ENCODE results near the gene FAM168A. TPM values are rescaled to one million over a fixed set of nuclear protein-coding genes. Genes with fewer than 3 reads are reported as not detected.

FAM168A gene
- total and polyA plus RNA-seq, 4 donors, result 4.8 to 14.6 (median 9.1) TPM

DNA sequence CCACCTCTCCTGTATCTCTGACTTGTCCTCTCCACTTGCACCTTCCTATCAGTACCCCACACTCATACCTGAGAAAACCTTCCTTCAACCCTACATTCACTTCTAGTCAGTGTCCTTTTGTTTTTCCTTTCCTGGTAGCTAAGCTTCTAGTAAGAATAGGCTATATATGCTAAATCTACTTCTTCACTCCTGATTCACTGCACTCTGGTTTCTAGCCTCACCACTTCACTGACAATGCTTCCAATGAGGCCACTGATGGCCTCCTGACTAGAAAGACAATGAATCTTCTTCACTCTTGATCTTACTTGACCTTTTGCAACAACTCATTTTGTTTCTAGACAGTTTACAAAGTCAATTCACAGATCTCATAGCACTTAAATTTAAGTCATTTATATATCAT, 169.7 kb downstream of the FAM168A start:
- Histone ChIP-seq H3K27me3 (ENCODE audit: control insufficient read depth in 4 of 4, insufficient read depth in 4 of 4, low read length in 3 of 4) (no peaks in the 10 kb centered on the region), H3K9ac (ENCODE audit: low read depth in 1 of 2, low read length in 2 of 2) (no peak overlapping the region), H3K36me3 (ENCODE audit: control insufficient read depth in 4 of 4, insufficient read depth in 3 of 4, low read depth in 1 of 4, low read length in 3 of 4) (peaks cover 0 to 2% (median 0%) of the 10 kb centered on the region in 4 donors), H3K4me1 (ENCODE audit: control insufficient read depth in 4 of 4, insufficient read depth in 4 of 4, low read length in 3 of 4) (peaks cover 0 to 2% (median 0%) of the 10 kb centered on the region in 4 donors), H3K27ac (ENCODE audit: low read depth in 1 of 2, low read length in 2 of 2) (no peak overlapping the region), H3K4me3 (ENCODE audit: low read depth in 1 of 3, low read length in 3 of 3) (no peak overlapping the region), H3K9me3 (ENCODE audit: control insufficient read depth in 4 of 4, low read length in 3 of 4) (no peaks in the 10 kb centered on the region)
- no peak for DNase-seq (ENCODE audit: low spot score)
- no peak for TF ChIP-seq FOXA2 (IDR thresholded peaks at IDR 0.05)
- no peak for TF ChIP-seq EGR1 (IDR thresholded peaks at IDR 0.05; ENCODE audit: low read depth in 2 of 2)
- TF ChIP-seq, protein P1, sequence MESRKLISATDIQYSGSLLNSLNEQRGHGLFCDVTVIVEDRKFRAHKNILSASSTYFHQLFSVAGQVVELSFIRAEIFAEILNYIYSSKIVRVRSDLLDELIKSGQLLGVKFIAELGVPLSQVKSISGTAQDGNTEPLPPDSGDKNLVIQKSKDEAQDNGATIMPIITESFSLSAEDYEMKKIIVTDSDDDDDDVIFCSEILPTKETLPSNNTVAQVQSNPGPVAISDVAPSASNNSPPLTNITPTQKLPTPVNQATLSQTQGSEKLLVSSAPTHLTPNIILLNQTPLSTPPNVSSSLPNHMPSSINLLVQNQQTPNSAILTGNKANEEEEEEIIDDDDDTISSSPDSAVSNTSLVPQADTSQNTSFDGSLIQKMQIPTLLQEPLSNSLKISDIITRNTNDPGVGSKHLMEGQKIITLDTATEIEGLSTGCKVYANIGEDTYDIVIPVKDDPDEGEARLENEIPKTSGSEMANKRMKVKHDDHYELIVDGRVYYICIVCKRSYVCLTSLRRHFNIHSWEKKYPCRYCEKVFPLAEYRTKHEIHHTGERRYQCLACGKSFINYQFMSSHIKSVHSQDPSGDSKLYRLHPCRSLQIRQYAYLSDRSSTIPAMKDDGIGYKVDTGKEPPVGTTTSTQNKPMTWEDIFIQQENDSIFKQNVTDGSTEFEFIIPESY (IDR thresholded peaks at IDR 0.05), result no peak
- TF ChIP-seq HNF4A (conservative IDR thresholded peaks at IDR 0.05), result no peak
- TF ChIP-seq, protein P2, sequence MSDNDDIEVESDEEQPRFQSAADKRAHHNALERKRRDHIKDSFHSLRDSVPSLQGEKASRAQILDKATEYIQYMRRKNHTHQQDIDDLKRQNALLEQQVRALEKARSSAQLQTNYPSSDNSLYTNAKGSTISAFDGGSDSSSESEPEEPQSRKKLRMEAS (IDR thresholded peaks at IDR 0.05), result no peak
- TF ChIP-seq GABPA (IDR thresholded peaks at IDR 0.05 in 1 of 2, conservative IDR thresholded peaks at IDR 0.05 in 1 of 2), result no peak
- TF ChIP-seq FOXA1 (IDR thresholded peaks at IDR 0.05), result no peak
- TF ChIP-seq SP1 (IDR thresholded peaks at IDR 0.05), result no peak
- no peak for TF ChIP-seq JUND (IDR thresholded peaks at IDR 0.05)
- TF ChIP-seq, protein P3, sequence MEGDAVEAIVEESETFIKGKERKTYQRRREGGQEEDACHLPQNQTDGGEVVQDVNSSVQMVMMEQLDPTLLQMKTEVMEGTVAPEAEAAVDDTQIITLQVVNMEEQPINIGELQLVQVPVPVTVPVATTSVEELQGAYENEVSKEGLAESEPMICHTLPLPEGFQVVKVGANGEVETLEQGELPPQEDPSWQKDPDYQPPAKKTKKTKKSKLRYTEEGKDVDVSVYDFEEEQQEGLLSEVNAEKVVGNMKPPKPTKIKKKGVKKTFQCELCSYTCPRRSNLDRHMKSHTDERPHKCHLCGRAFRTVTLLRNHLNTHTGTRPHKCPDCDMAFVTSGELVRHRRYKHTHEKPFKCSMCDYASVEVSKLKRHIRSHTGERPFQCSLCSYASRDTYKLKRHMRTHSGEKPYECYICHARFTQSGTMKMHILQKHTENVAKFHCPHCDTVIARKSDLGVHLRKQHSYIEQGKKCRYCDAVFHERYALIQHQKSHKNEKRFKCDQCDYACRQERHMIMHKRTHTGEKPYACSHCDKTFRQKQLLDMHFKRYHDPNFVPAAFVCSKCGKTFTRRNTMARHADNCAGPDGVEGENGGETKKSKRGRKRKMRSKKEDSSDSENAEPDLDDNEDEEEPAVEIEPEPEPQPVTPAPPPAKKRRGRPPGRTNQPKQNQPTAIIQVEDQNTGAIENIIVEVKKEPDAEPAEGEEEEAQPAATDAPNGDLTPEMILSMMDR (IDR thresholded peaks at IDR 0.05; ENCODE audit: low read depth, low read length, missing input control), result no peak
- no peak for TF ChIP-seq TAF1 (conservative IDR thresholded peaks at IDR 0.05)
- TF ChIP-seq YY1 (IDR thresholded peaks at IDR 0.05), result no peak
- TF ChIP-seq RAD21 (IDR thresholded peaks at IDR 0.05), result no peak
- TF ChIP-seq, protein P4, sequence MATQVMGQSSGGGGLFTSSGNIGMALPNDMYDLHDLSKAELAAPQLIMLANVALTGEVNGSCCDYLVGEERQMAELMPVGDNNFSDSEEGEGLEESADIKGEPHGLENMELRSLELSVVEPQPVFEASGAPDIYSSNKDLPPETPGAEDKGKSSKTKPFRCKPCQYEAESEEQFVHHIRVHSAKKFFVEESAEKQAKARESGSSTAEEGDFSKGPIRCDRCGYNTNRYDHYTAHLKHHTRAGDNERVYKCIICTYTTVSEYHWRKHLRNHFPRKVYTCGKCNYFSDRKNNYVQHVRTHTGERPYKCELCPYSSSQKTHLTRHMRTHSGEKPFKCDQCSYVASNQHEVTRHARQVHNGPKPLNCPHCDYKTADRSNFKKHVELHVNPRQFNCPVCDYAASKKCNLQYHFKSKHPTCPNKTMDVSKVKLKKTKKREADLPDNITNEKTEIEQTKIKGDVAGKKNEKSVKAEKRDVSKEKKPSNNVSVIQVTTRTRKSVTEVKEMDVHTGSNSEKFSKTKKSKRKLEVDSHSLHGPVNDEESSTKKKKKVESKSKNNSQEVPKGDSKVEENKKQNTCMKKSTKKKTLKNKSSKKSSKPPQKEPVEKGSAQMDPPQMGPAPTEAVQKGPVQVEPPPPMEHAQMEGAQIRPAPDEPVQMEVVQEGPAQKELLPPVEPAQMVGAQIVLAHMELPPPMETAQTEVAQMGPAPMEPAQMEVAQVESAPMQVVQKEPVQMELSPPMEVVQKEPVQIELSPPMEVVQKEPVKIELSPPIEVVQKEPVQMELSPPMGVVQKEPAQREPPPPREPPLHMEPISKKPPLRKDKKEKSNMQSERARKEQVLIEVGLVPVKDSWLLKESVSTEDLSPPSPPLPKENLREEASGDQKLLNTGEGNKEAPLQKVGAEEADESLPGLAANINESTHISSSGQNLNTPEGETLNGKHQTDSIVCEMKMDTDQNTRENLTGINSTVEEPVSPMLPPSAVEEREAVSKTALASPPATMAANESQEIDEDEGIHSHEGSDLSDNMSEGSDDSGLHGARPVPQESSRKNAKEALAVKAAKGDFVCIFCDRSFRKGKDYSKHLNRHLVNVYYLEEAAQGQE (IDR thresholded peaks at IDR 0.05), result no peak
- TF ChIP-seq HNF4G (IDR thresholded peaks at IDR 0.05), result no peak
- TF ChIP-seq, protein P5, sequence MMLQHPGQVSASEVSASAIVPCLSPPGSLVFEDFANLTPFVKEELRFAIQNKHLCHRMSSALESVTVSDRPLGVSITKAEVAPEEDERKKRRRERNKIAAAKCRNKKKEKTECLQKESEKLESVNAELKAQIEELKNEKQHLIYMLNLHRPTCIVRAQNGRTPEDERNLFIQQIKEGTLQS (IDR thresholded peaks at IDR 0.05), result no peak
- no peak for TF ChIP-seq NR2F2 (IDR thresholded peaks at IDR 0.05)

Measured in liver (tissue), 9 donors.